K562 (cell line): ENCODE results near the gene PRDM10. TPM values are rescaled to one million over a fixed set of nuclear protein-coding genes. Genes with fewer than 3 reads are reported as not detected.

Source experiments
- ATAC-seq: fragments of 200-7000 bp; cut with Tn5 transposase; 3 replicates; pipeline ENCODE4 v1.9.1; 2020; ENCODE audit warnings: moderate library complexity
- BruUV-seq: library from RNA; stranded (reverse); fragments of 400-500 nt; replicated peaks from 2 replicates; lab custom pipeline; 2021; lab: Mats Ljungman, UMichigan
- CTCF ChIA-PET: fragments of 300-600 bp; formaldehyde crosslinking; extraction: SDS; loops from one replicate; lab custom pipeline; 2021; ENCODE audit warnings: low intra/inter-chr PET ratio; lab: Yijun Ruan, JAX
- POLR2A ChIA-PET: fragments of 300-600, 350-650 bp; sonication (Branson Sonifier 250); formaldehyde crosslinking; extraction: SDS; loops from one replicate; lab custom pipeline; 2021; ENCODE audit warnings: antibody characterized with exemption, inconsistent platforms; lab: Yijun Ruan, JAX
- DNase-seq, 4 experiments: peaks; one replicate each; pipeline versions ENCODE4 v3.0.0 to v3.0.0-alpha.2; 2011 to 2018; ENCODE audit warnings: low spot score in 3 of 4, mixed read lengths in 3 of 4; ENCODE audit errors: extremely low read depth in 1 of 4
- FAIRE-seq: peaks from 2 replicates; lab custom pipeline; 2011; peaks lifted over from hg19 to GRCh38; lab: Jason Lieb, UNC
- H2AFZ ChIP-seq: 2 replicates; pipeline ENCODE4 v1.6.0; 2011; ENCODE audit warnings: low read depth, low read length, control low read depth, inconsistent platforms
- H3K27ac ChIP-seq: fragments of 200-600 bp; 3 replicates; pipeline ENCODE4 v1.8.0; 2011; ENCODE audit warnings: low read depth, mild to moderate bottlenecking, control low read depth, inconsistent platforms, low read length, moderate library complexity, mixed read lengths; ENCODE audit errors: extremely low read depth
- H3K27me3 ChIP-seq, 2 experiments: fragments of 300-600 bp in 1 of 2; 2 replicates in 1 of 2; 3 replicates in 1 of 2; pipeline versions ENCODE4 v1.6.0 to v1.8.0; 2011; ENCODE audit warnings: inconsistent platforms in 2 of 2, low read length in 2 of 2, mild to moderate bottlenecking in 1 of 2, mixed read lengths in 1 of 2, moderate library complexity in 1 of 2; ENCODE audit not compliant: control insufficient read depth in 2 of 2, insufficient read depth in 2 of 2
- H3K36me3 ChIP-seq: fragments of 300-600 bp; 3 replicates; pipeline ENCODE4 v1.8.0; 2011; ENCODE audit warnings: mild to moderate bottlenecking, low read length, inconsistent platforms; ENCODE audit not compliant: control insufficient read depth, insufficient read depth
- H3K4me1 ChIP-seq, 2 experiments: fragments of 200-600 bp in 1 of 2; replicated peaks in 1 of 2; 2 replicates in 1 of 2; 3 replicates in 1 of 2; pipeline versions ENCODE4 v1.5.1 to v1.8.0; 2011; ENCODE audit warnings: inconsistent platforms in 2 of 2, low read length in 2 of 2, mild to moderate bottlenecking in 1 of 2, mixed read lengths in 1 of 2, moderate library complexity in 1 of 2; ENCODE audit not compliant: control insufficient read depth in 2 of 2, insufficient read depth in 2 of 2
- H3K4me2 ChIP-seq: 2 replicates; pipeline ENCODE4 v1.6.1; 2011; ENCODE audit warnings: low read length, control low read depth, inconsistent platforms, mixed read lengths; ENCODE audit not compliant: insufficient read depth
- H3K4me3 ChIP-seq: fragments of 200-600 bp; sonication (generic), shearing (Covaris generic); 2 replicates; pipeline ENCODE4 v1.5.1; 2016; ENCODE audit warnings: control low read depth, inconsistent platforms
- H3K79me2 ChIP-seq: fragments of 200-600 bp; 3 replicates; pipeline ENCODE4 v1.8.0; 2011; ENCODE audit warnings: low read length, inconsistent platforms; ENCODE audit not compliant: control insufficient read depth, insufficient read depth
- H3K9ac ChIP-seq, 2 experiments: 2 replicates each; pipeline versions ENCODE4 v1.6.0 to v1.6.1; 2011; ENCODE audit warnings: low read depth in 2 of 2, low read length in 2 of 2, control low read depth in 1 of 2, inconsistent platforms in 1 of 2, mild to moderate bottlenecking in 1 of 2, mixed read lengths in 1 of 2; ENCODE audit not compliant: insufficient read depth in 1 of 2
- H3K9me1 ChIP-seq: one replicate; pipeline ENCODE4 v1.6.0; 2011; ENCODE audit warnings: inconsistent platforms, mild to moderate bottlenecking, low read length, moderate library complexity; ENCODE audit not compliant: control insufficient read depth, insufficient read depth
- H3K9me3 ChIP-seq: replicated peaks from 2 replicates; pipeline ENCODE4 v1.5.1; 2011; ENCODE audit warnings: low read depth, low read length, inconsistent platforms; ENCODE audit not compliant: control insufficient read depth, insufficient read depth
- H4K20me1 ChIP-seq: replicated peaks from 2 replicates; pipeline ENCODE4 v1.6.1; 2011; ENCODE audit warnings: low read length, inconsistent platforms, mixed read lengths; ENCODE audit not compliant: control insufficient read depth, insufficient read depth
- HCFC1 ChIP-seq: IDR thresholded peaks from 2 replicates; pipeline ENCODE4 v1.6.1; 2012; ENCODE audit warnings: low read depth, low read length, improper control_type of control experiment
- MCM5 ChIP-seq: fragments of 450-650 bp; IDR thresholded peaks from 2 replicates; pipeline ENCODE4 v1.6.1; 2016; ENCODE audit warnings: low read depth
- MXI1 ChIP-seq: IDR thresholded peaks from 2 replicates; pipeline ENCODE4 v1.6.1; 2011; ENCODE audit warnings: low read depth, mild to moderate bottlenecking, improper control_type of control experiment, low read length
- PHB ChIP-seq: fragments of 250-450 bp; sonication (Bioruptor Pico); IDR thresholded peaks from 2 replicates; pipeline ENCODE4 v1.5.0; 2021
- TBP ChIP-seq: optimal IDR thresholded peaks from 2 replicates; pipeline ENCODE3; 2011; ENCODE audit warnings: low read depth, low read length, improper control_type of control experiment
- ZNF133 ChIP-seq: fragments of 250-450 bp; sonication (Bioruptor Pico); IDR thresholded peaks from 2 replicates; pipeline ENCODE4 v1.4.0; 2020; ENCODE audit warnings: mild to moderate bottlenecking
- ZNF143 ChIP-seq: sonication (generic); formaldehyde crosslinking; IDR thresholded peaks from 2 replicates; pipeline ENCODE4 v1.9.0; 2022; ENCODE audit warnings: mild to moderate bottlenecking, missing genetic modification reagents
- ZNF347 ChIP-seq: fragments of 450-650 bp; formaldehyde crosslinking; IDR thresholded peaks from 2 replicates; pipeline ENCODE4 v1.4.0; 2020; ENCODE audit warnings: low read depth, mild to moderate bottlenecking, moderate library complexity
- ZNF695 ChIP-seq: fragments of 450-650 bp; formaldehyde crosslinking; IDR thresholded peaks from 2 replicates; pipeline ENCODE4 v1.4.0; 2020; ENCODE audit warnings: mild to moderate bottlenecking, moderate library complexity
- WGBS: fragments of 100-300 bp; shearing (Covaris generic); methylation state at CpG from one replicate; pipeline ENCODE4 v1.1.6; 2016; ENCODE audit warnings: low coverage, mixed read lengths; ENCODE audit not compliant: insufficient coverage; ENCODE audit errors: missing lambda C conversion rate; 5-methylcytosine and 5-hydroxymethylcytosine counted together
- in situ Hi-C: fragments of 300-500 bp; cut with MboI; formaldehyde crosslinking; loops from 4 replicates; pipeline ENCODE4 v1.15.0; 2018; ENCODE audit warnings: inconsistent platforms, mixed read lengths
- intact Hi-C: fragments of 100-400 bp; cut with micrococcal nuclease; formaldehyde crosslinking; loops from 2 replicates; pipeline ENCODE4 v1.14.2; 2022
- polyA plus RNA-seq, 8 experiments: library from polyadenylated mRNA; depleted of rRNA in 4 of 8; stranded (reverse) in 5 of 8; unstranded in 3 of 8; fragments of >200 nt; fragmentation: Nextera tagmentation in 2 of 8; fragmentation: Illumina TruSeq in 1 of 8; extraction: Ambion mirVana in 2 of 8; extraction: Trizol in 1 of 8; gene quantifications; 2 replicates each; pipeline versions ENCODE4 v1.2.1 to v1.2.3, GENCODE V29; 2011 to 2014; ENCODE audit warnings: inconsistent platforms in 1 of 8, missing spikeins in 1 of 8
- total RNA-seq, 7 experiments: library from RNA; depleted of rRNA in 6 of 7; stranded (reverse); fragments of >200 nt in 6 of 7; fragmentation: Illumina TruSeq in 2 of 7; extraction: Trizol in 2 of 7; gene quantifications; 2 replicates each; pipeline versions ENCODE4 v1.2.1 to v1.2.3, GENCODE V29; 2011 to 2021; ENCODE audit warnings: low replicate concordance in 1 of 7
- TF ChIP-seq, protein P1 (sequence below): fragments of 450-650 bp; formaldehyde crosslinking; IDR thresholded peaks from 2 replicates; pipeline ENCODE4 v1.4.0; 2022; ENCODE audit warnings: missing genetic modification characterization
- TF ChIP-seq, protein P2 (sequence below): sonication (generic); formaldehyde crosslinking; IDR thresholded peaks from 2 replicates; pipeline ENCODE4 v1.9.0; 2022; ENCODE audit warnings: mild to moderate bottlenecking, missing genetic modification reagents

PRDM10 gene
- total and polyA plus RNA-seq, 9 of the 15 experiments (the other 6 are each of a cell fraction or from before 2014, with no cell fraction given): 0.89 to 9.3 (median 4.5) TPM

DNA sequence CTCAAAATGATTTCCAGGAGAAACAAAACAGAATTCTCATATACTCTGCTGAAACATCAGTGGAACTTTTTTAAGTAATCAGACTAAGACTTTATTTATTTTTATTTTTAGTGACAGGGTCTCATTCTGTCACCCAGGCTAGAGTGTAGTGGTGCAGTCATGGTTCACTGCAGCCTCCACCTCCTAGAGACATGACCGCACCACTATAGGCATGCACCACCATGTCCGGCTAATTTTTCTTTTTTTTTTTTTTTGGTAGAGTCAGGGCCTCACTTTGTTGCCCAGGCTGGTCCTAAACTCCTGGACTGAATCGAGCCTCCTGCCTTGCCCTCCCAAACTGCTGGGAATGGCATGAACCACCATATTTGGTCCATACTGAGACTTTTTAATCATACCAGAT lies 42.9 kb downstream of the PRDM10 start:
- H3K79me2 ChIP-seq: no peaks in the 10 kb centered on the region
- no peak overlapping the region for H2AFZ ChIP-seq
- H4K20me1 ChIP-seq: no peaks in the 10 kb centered on the region
- no TSS peak for BruUV-seq
- TF ChIP-seq MCM5: no peak
- no peak for TF ChIP-seq ZNF133 (CRISPR knock-in tag)
- no peak for TF ChIP-seq ZNF347
- TF ChIP-seq PHB: no peak
- TF ChIP-seq MXI1: no peak
- no peaks in the 10 kb centered on the region for H3K27me3 ChIP-seq
- no peak overlapping the region for H3K27ac ChIP-seq
- no peak for DNase-seq
- no peaks in the 10 kb centered on the region for H3K9me3 ChIP-seq
- H3K9me1 ChIP-seq: no peaks in the 10 kb centered on the region
- H3K36me3 ChIP-seq: peaks cover 10% of the 10 kb centered on the region
- in situ Hi-C loops: no loop called here
- ATAC-seq: no peak
- no peak overlapping the region for H3K9ac ChIP-seq
- ChIA-PET POLR2A (no interaction called here), CTCF (no interaction called here)
- FAIRE-seq: no peak
- no peak overlapping the region for H3K4me3 ChIP-seq
- 87% methylated on average over 3 of the region's 3 CpGs for WGBS
- H3K4me2 ChIP-seq: no peak overlapping the region
- intact Hi-C loops: no loop called here
- H3K4me1 ChIP-seq: no peaks in the 10 kb centered on the region

DNA sequence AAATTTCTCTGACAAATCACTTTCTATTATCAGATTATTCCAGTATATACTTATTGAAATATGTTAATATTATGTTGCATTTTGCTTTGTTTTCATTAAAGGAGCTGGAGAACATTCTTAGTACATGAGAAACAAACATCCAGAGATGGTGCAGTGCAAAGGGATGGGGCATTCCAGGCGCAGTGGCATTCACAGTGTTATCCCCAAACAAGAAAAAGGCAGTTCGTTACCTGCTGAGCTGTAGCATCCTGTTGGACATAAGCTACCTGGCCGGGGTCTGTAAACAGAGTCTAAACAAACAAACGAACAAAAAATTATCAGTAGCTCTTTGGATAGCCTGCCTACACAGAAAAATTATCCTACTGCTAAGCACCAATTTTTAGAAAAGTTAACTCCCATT lies 47.4 kb downstream of the PRDM10 start:
- H3K4me3 ChIP-seq: no peak overlapping the region
- no peaks in the 10 kb centered on the region for H4K20me1 ChIP-seq
- no peak overlapping the region for H3K9ac ChIP-seq
- no peak for ATAC-seq
- no peak for FAIRE-seq
- DNase-seq: no peak
- no peaks in the 10 kb centered on the region for H3K9me1 ChIP-seq
- no peaks in the 10 kb centered on the region for H3K79me2 ChIP-seq
- WGBS: 70% methylated on average over 4 of the region's 4 CpGs
- CTCF ChIA-PET: no interaction called here
- peaks cover 7% of the 10 kb centered on the region for H3K36me3 ChIP-seq
- H3K4me2 ChIP-seq: no peak overlapping the region
- peaks cover 5 to 18% of the 10 kb centered on the region in 2 experiments; a peak in 4 of 5 replicates for H3K4me1 ChIP-seq
- H3K27ac ChIP-seq: no peak overlapping the region
- no peaks in the 10 kb centered on the region for H3K9me3 ChIP-seq
- intact Hi-C loops (no loop called here), in situ Hi-C loops (no loop called here)
- H2AFZ ChIP-seq: no peak overlapping the region
- H3K27me3 ChIP-seq: no peaks in the 10 kb centered on the region
- no TSS peak for BruUV-seq
- POLR2A ChIA-PET: interaction anchor here (0.6 to 1.6 kb wide), 6 partner anchors 10 to 49 kb away, joined by 3 to 7 read pairs (median 4); no protein-coding TSS in a partner anchor
- TF ChIP-seq, protein P1, sequence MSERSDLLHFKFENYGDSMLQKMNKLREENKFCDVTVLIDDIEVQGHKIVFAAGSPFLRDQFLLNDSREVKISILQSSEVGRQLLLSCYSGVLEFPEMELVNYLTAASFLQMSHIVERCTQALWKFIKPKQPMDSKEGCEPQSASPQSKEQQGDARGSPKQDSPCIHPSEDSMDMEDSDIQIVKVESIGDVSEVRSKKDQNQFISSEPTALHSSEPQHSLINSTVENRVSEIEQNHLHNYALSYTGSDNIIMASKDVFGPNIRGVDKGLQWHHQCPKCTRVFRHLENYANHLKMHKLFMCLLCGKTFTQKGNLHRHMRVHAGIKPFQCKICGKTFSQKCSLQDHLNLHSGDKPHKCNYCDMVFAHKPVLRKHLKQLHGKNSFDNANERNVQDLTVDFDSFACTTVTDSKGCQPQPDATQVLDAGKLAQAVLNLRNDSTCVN: no peak
- TF ChIP-seq TBP (no peak), ZNF695 (CRISPR knock-in tag) (no peak), ZNF143 (CRISPR knock-in tag) (no peak), HCFC1 (no peak)
- TF ChIP-seq, protein P2, sequence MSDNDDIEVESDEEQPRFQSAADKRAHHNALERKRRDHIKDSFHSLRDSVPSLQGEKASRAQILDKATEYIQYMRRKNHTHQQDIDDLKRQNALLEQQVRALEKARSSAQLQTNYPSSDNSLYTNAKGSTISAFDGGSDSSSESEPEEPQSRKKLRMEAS: no peak
